Endothelial cell of umbilical vein (primary cell): ENCODE measurements around the gene EIF4B. TPM values are rescaled to one million over a fixed set of nuclear protein-coding genes. Genes with fewer than 3 reads are reported as not detected.
"Not testable (repeated sequence)": the region's sequence is repeated elsewhere in the genome, so short reads cannot be mapped to it uniquely, and the experiment has no call there.

Source experiments
- BruUV-seq: library from RNA; stranded (reverse); fragments of 400-500 nt; replicated peaks from 2 replicates; lab custom pipeline; 2021; lab: Mats Ljungman, UMichigan
- CTCF ChIA-PET: fragments of 300-600, 350-600 bp; sonication (Branson Sonifier 250); formaldehyde crosslinking; loops from one replicate; lab custom pipeline; 2021; ENCODE audit warnings: antibody characterized with exemption, inconsistent platforms; lab: Charles Lee
- POLR2A ChIA-PET: fragments of 300-600, 350-600 bp; sonication (Branson Sonifier 250); formaldehyde crosslinking; loops from one replicate; lab custom pipeline; 2021; ENCODE audit warnings: antibody characterized with exemption, inconsistent platforms; lab: Charles Lee
- DNase-seq: peaks from one replicate; pipeline ENCODE4 v3.0.0-alpha.2; 2011; ENCODE audit warnings: low read depth, low spot score
- FAIRE-seq: peaks from 2 replicates; lab custom pipeline; 2011; peaks lifted over from hg19 to GRCh38; lab: Jason Lieb, UNC
- H2AFZ ChIP-seq: 2 replicates; pipeline ENCODE4 v1.6.0; 2012; ENCODE audit warnings: low read depth, low read length, control low read depth, inconsistent platforms
- H3K27ac ChIP-seq: 2 replicates; pipeline ENCODE4 v1.5.1; 2011; ENCODE audit warnings: low read depth, mild to moderate bottlenecking, control low read depth, low read length, moderate library complexity; ENCODE audit not compliant: insufficient read depth
- H3K27me3 ChIP-seq, 2 experiments: 2 replicates each; pipeline versions ENCODE4 v1.6.0 to v1.6.1; 2011; ENCODE audit warnings: low read length in 2 of 2, mixed read lengths in 1 of 2; ENCODE audit not compliant: control insufficient read depth in 2 of 2, insufficient read depth in 2 of 2
- H3K36me3 ChIP-seq, 2 experiments: 2 replicates in 1 of 2; 3 replicates in 1 of 2; pipeline ENCODE4 v1.5.1; 2011; ENCODE audit warnings: low read length in 2 of 2, mild to moderate bottlenecking in 1 of 2, moderate library complexity in 1 of 2; ENCODE audit not compliant: control insufficient read depth in 2 of 2, insufficient read depth in 2 of 2; ENCODE audit errors: extremely low read depth in 1 of 2
- H3K4me1 ChIP-seq: 3 replicates; pipeline ENCODE4 v1.5.1; 2011; ENCODE audit warnings: mild to moderate bottlenecking, low read length; ENCODE audit not compliant: control insufficient read depth, insufficient read depth; ENCODE audit errors: extremely low read depth
- H3K4me2 ChIP-seq: 2 replicates; pipeline ENCODE4 v1.6.1; 2011; ENCODE audit warnings: low read length, control low read depth, mixed read lengths; ENCODE audit not compliant: insufficient read depth
- H3K4me3 ChIP-seq, 3 experiments: fragments of 200-600 bp in 1 of 3; sonication (generic), shearing (Covaris generic) in 1 of 3; replicated peaks in 1 of 3; 2 replicates each; pipeline ENCODE4 v1.5.1; 2011 to 2016; ENCODE audit warnings: control low read depth in 3 of 3, low read length in 3 of 3, mild to moderate bottlenecking in 2 of 3, inconsistent platforms in 1 of 3, low read depth in 1 of 3, moderate library complexity in 1 of 3; ENCODE audit not compliant: insufficient read depth in 1 of 3
- H3K79me2 ChIP-seq: 2 replicates; pipeline ENCODE4 v1.6.0; 2012; ENCODE audit warnings: low read length, inconsistent platforms; ENCODE audit not compliant: control insufficient read depth, insufficient read depth
- H3K9ac ChIP-seq: replicated peaks from 2 replicates; pipeline ENCODE3; 2011; ENCODE audit warnings: low read length, control low read depth; ENCODE audit not compliant: insufficient read depth; ENCODE audit errors: extremely low read depth
- H3K9me1 ChIP-seq: replicated peaks from 3 replicates; pipeline ENCODE4 v1.6.0; 2011; ENCODE audit warnings: mild to moderate bottlenecking, low read length; ENCODE audit not compliant: control insufficient read depth, insufficient read depth; ENCODE audit errors: extremely low read depth
- H3K9me3 ChIP-seq: replicated peaks from 2 replicates; pipeline ENCODE4 v1.5.1; 2012; ENCODE audit warnings: low read length, inconsistent platforms; ENCODE audit not compliant: control insufficient read depth, insufficient read depth
- H4K20me1 ChIP-seq: replicated peaks from 2 replicates; pipeline ENCODE3; 2011; ENCODE audit warnings: mild to moderate bottlenecking, low read length; ENCODE audit not compliant: control insufficient read depth, insufficient read depth; ENCODE audit errors: extremely low read depth
- CTCF ChIP-seq, 2 donors: IDR thresholded peaks; 1 replicate in 1 of 2; 2 replicates in 1 of 2; pipeline ENCODE4 v1.5.1; 2011; ENCODE audit warnings: low read length in 2 of 2, mild to moderate bottlenecking in 2 of 2, moderate library complexity in 2 of 2, control low read depth in 1 of 2, inconsistent platforms in 1 of 2, low read depth in 1 of 2; ENCODE audit not compliant: insufficient read depth in 1 of 2; ENCODE audit errors: extremely low read depth in 1 of 2
- GATA2 ChIP-seq: IDR thresholded peaks from 2 replicates; pipeline ENCODE4 v1.7.0; 2011; ENCODE audit warnings: low read depth, mild to moderate bottlenecking, moderate library complexity, mixed read lengths, low read length; ENCODE audit not compliant: insufficient read length, insufficient read depth
- JUN ChIP-seq: IDR thresholded peaks from 2 replicates; pipeline ENCODE4 v1.6.1; 2011; ENCODE audit warnings: borderline replicate concordance, low read depth; ENCODE audit not compliant: insufficient read length, insufficient read depth
- MYC ChIP-seq: IDR thresholded peaks from one replicate; pipeline ENCODE4 v1.6.1; 2011; ENCODE audit warnings: mild to moderate bottlenecking, low read depth, low read length
- POLR2A ChIP-seq: IDR thresholded peaks from 2 replicates; pipeline ENCODE4 v1.6.1; 2012; ENCODE audit warnings: low read depth, mild to moderate bottlenecking, control low read depth, low read length
- POLR2AphosphoS5 ChIP-seq: IDR thresholded peaks from 2 replicates; pipeline ENCODE4 v1.6.1; 2012; ENCODE audit warnings: low read depth, mild to moderate bottlenecking, control low read depth, low read length, moderate library complexity; ENCODE audit not compliant: insufficient read depth
- dilution Hi-C: fragments of 300-500 bp; cut with MboI; formaldehyde crosslinking; loops from one replicate; pipeline ENCODE4 v1.15.0; 2019; ENCODE audit warnings: low sequenced_read_pairs; ENCODE audit not compliant: extremely low pct_ligation_motif_present
- intact Hi-C: fragments of 100-400 bp; cut with micrococcal nuclease; formaldehyde crosslinking; loops from one replicate; pipeline ENCODE4 v1.10.0; 2022
- polyA plus RNA-seq, 4 experiments: library from polyadenylated mRNA; depleted of rRNA in 3 of 4; stranded (reverse) in 3 of 4; unstranded in 1 of 4; fragments of >200 nt; gene quantifications; 2 replicates each; pipeline versions ENCODE4 v1.2.1 to v1.2.3, GENCODE V29; 2011 to 2012; ENCODE audit warnings: missing spikeins in 1 of 4
- total RNA-seq: library from RNA; stranded (reverse); gene quantifications from 2 replicates; pipeline ENCODE4 v1.2.3, GENCODE V29; 2021

The EIF4B gene
- total and polyA plus RNA-seq, 2 donors (not counting 3 experiments of a cell fraction or from before 2014, with no cell fraction given), result 233 to 382 TPM

GRCh38 chr12:53014709-53015108, 8.5 kb downstream of the EIF4B start:
- ChIA-PET CTCF (interaction anchor here (0.7 to 1.3 kb wide), 2 partner anchors 24 to 51 kb away, joined by 3 to 5 read pairs; no protein-coding TSS in a partner anchor), POLR2A (no interaction called here)
- Histone ChIP-seq H3K9me3 (no peaks in the 10 kb centered on the region), H3K27ac (no peak overlapping the region), H3K9ac (no peak overlapping the region), H3K4me2 (no peak overlapping the region), H3K9me1 (no peaks in the 10 kb centered on the region), H3K36me3 (peaks cover 7 to 18% of the 10 kb centered on the region in 2 experiments), H3K4me1 (peaks cover 6% of the 10 kb centered on the region), H3K27me3 (no peaks in the 10 kb centered on the region), H4K20me1 (peaks cover 23% of the 10 kb centered on the region), H2AFZ (no peak overlapping the region), H3K79me2 (peaks cover 83% of the 10 kb centered on the region), H3K4me3 (no peak overlapping the region)
- FAIRE-seq, result no peak
- intact Hi-C loops, result no loop called here
- TF ChIP-seq POLR2AphosphoS5, result no peak
- dilution Hi-C loops, result no loop called here
- no TSS peak for BruUV-seq
- DNase-seq, result no peak

GRCh38 chr12:53025250-53025649, 19.0 kb downstream of the EIF4B start:
- H3K9ac ChIP-seq, result no peak overlapping the region
- intact Hi-C loops (no loop called here), dilution Hi-C loops (no loop called here)
- H3K27ac ChIP-seq, result no peak overlapping the region
- H3K27me3 ChIP-seq, result no peaks in the 10 kb centered on the region
- H3K9me3 ChIP-seq, result no peaks in the 10 kb centered on the region
- no peak overlapping the region for H3K4me3 ChIP-seq
- H3K9me1 ChIP-seq, result no peaks in the 10 kb centered on the region
- no peaks in the 10 kb centered on the region for H3K4me1 ChIP-seq
- DNase-seq (no peak), FAIRE-seq (no peak)
- H2AFZ ChIP-seq, result no peak overlapping the region
- peaks cover 2% of the 10 kb centered on the region for H4K20me1 ChIP-seq
- CTCF ChIA-PET, result interaction anchor here (1.0 kb wide), 1 partner anchor 8 kb away, joined by 4 read pairs; no protein-coding TSS in a partner anchor
- H3K36me3 ChIP-seq, result peaks cover 29 to 37% of the 10 kb centered on the region in 2 experiments
- POLR2A ChIA-PET, result no interaction called here
- peaks cover 15% of the 10 kb centered on the region for H3K79me2 ChIP-seq
- TF ChIP-seq GATA2 (no peak), CTCF (IDR thresholded peaks at IDR 0.05; ENCODE audit: extremely low read depth in 1 of 2, insufficient read depth in 1 of 2, low read depth in 1 of 2, low read length in 2 of 2) (no peak), MYC (no peak), JUN (no peak), POLR2A (no peak)
- no peak overlapping the region for H3K4me2 ChIP-seq
- no TSS peak for BruUV-seq

- H3K27me3 ChIP-seq, H3K4me2 ChIP-seq, H3K9me1 ChIP-seq, H3K4me3 ChIP-seq, H3K9ac ChIP-seq, H3K9me3 ChIP-seq, H2AFZ ChIP-seq, H3K27ac ChIP-seq, POLR2A ChIA-PET, H4K20me1 ChIP-seq, BruUV-seq, DNase-seq, intact Hi-C loops, dilution Hi-C loops, H3K4me1 ChIP-seq, FAIRE-seq: not testable (repeated sequence)
- CTCF ChIA-PET, result interaction anchor here (2.5 kb wide), 1 partner anchor 11 kb away, joined by 16 read pairs; no protein-coding TSS in a partner anchor
- Histone ChIP-seq H3K36me3 (peaks cover 32 to 33% of the 10 kb centered on the region in 2 experiments), H3K79me2 (peaks cover 18% of the 10 kb centered on the region)
Measured at GRCh38 chr12:53027014-53027413, 20.8 kb downstream of the EIF4B start.
